Measurements from ENCODE around the gene ETV6.

The ETV6 gene

GRCh38 chr12:11768233-11768965, 118.9 kb downstream of the ETV6 start:
- DNase-seq (ENCODE audit: extremely low spot score), result no peak
- CTCF ChIA-PET, result interaction anchor here (1.4 to 2.0 kb wide), 4 partner anchors 9 to 187 kb away, joined by 3 to 5 read pairs (median 4); no protein-coding TSS in a partner anchor
- POLR2A ChIA-PET, result interaction anchor here (0.5 to 1.2 kb wide), 3 partner anchors 18 to 122 kb away, joined by 3 to 4 read pairs (median 4); no protein-coding TSS in a partner anchor
- no peak for TF ChIP-seq CTCF (IDR thresholded peaks at IDR 0.05; ENCODE audit: control extremely low read depth, extremely low read depth, low read depth, missing control alignments)

- ChIA-PET CTCF (interaction anchor here (0.7 to 1.3 kb wide), 4 partner anchors 40 to 262 kb away, joined by 3 to 5 read pairs (median 3); no protein-coding TSS in a partner anchor), POLR2A (interaction anchor here (1.2 kb wide), 1 partner anchor 20 kb away, joined by 3 read pairs; no protein-coding TSS in a partner anchor)
- no peak for TF ChIP-seq CTCF (IDR thresholded peaks at IDR 0.05; ENCODE audit: control extremely low read depth, extremely low read depth, low read depth, missing control alignments)
These were observed 120.4 kb downstream of the ETV6 start for GRCh38 chr12:11769723-11770514.

GRCh38 chr12:11771356-11771755, 121.9 kb downstream of the ETV6 start:
- no peak for TF ChIP-seq CTCF (IDR thresholded peaks at IDR 0.05; ENCODE audit: control extremely low read depth, extremely low read depth, low read depth, missing control alignments)
- peak; percentile 34 for DNase-seq (ENCODE audit: extremely low spot score)
- POLR2A ChIA-PET, result interaction anchor here (1.1 kb wide), 1 partner anchor 9 kb away, joined by 3 read pairs; no protein-coding TSS in a partner anchor
- CTCF ChIA-PET, result interaction anchor here (1.0 to 1.8 kb wide), 6 partner anchors 9 to 41 kb away, joined by 3 to 6 read pairs (median 4); no protein-coding TSS in a partner anchor

More at GRCh38 chr12:11769723-11770514, 120.4 kb downstream of the ETV6 start:
- DNase-seq (ENCODE audit: extremely low spot score), result no peak

GRCh38 chr12:11771895-11772502, 122.5 kb downstream of the ETV6 start:
- no peak for TF ChIP-seq CTCF (IDR thresholded peaks at IDR 0.05; ENCODE audit: control extremely low read depth, extremely low read depth, low read depth, missing control alignments)
- POLR2A ChIA-PET, result interaction anchor here (1.1 kb wide), 1 partner anchor 9 kb away, joined by 3 read pairs; no protein-coding TSS in a partner anchor
- DNase-seq (ENCODE audit: extremely low spot score), result no peak
- CTCF ChIA-PET, result interaction anchor here (1.0 to 1.8 kb wide), 6 partner anchors 9 to 41 kb away, joined by 3 to 6 read pairs (median 5); no protein-coding TSS in a partner anchor

- ChIA-PET POLR2A (interaction anchor here (1.0 kb wide), 1 partner anchor 12 kb away, joined by 4 read pairs; no protein-coding TSS in a partner anchor), CTCF (interaction anchor here (0.8 to 1.7 kb wide), 11 partner anchors 13 to 62 kb away, joined by 3 to 5 read pairs (median 3); no protein-coding TSS in a partner anchor)
- DNase-seq (ENCODE audit: extremely low spot score), result no peak
- TF ChIP-seq CTCF (IDR thresholded peaks at IDR 0.05; ENCODE audit: control extremely low read depth, extremely low read depth, low read depth, missing control alignments), result no peak
These were observed 124.6 kb downstream of the ETV6 start for GRCh38 chr12:11773889-11774677.

All from GM10248 (cell line).